T47D (cell line): ENCODE data around the gene ACBD3.

Experiments used
- DNase-seq, 2 experiments: peaks; one replicate each; pipeline versions ENCODE4 v3.0.0 to v3.0.0-alpha.2; 2011 to 2012; ENCODE audit warnings: low read depth in 1 of 2, low spot score in 1 of 2
- JUND ChIP-seq: IDR thresholded peaks from 2 replicates; pipeline ENCODE4 v1.6.1; 2012; ENCODE audit warnings: low read depth
- in situ Hi-C: cut with HindIII; loops from 2 replicates; pipeline ENCODE4 v1.10.0; 2016; ENCODE audit warnings: low sequenced_read_pairs, low pct_unique_long_range_greater_than_20kb

The ACBD3 gene

GRCh38 chr1:226186124-226187018 is at the start of gene ACBD3:
TSS of gene ACBD3 (minus strand) at chr1:226186741. CDS start at chr1:226186675, 66 bp downstream.
- in situ Hi-C loops: no loop called here
- peak; percentile 91 for DNase-seq
- no peak for TF ChIP-seq JUND

- no peak for TF ChIP-seq JUND
- in situ Hi-C loops: no loop called here
- no peak for DNase-seq
These were observed 47.3 kb upstream of the ACBD3 start for GRCh38 chr1:226233806-226234205.

- no peak for DNase-seq
- no peak for TF ChIP-seq JUND
- in situ Hi-C loops: no loop called here
These were observed 46.8 kb upstream of the ACBD3 start for GRCh38 chr1:226233293-226233692.

GRCh38 chr1:226226601-226227000 is 40.1 kb upstream of the ACBD3 start:
- no peak for DNase-seq
- in situ Hi-C loops: no loop called here
- no peak for TF ChIP-seq JUND

- no peak for DNase-seq
- TF ChIP-seq JUND: no peak
- in situ Hi-C loops: no loop called here
These were observed 37.3 kb upstream of the ACBD3 start for GRCh38 chr1:226223786-226224244.

- in situ Hi-C loops: no loop called here
- DNase-seq: no peak
- TF ChIP-seq JUND: no peak
These were observed 36.7 kb upstream of the ACBD3 start, which contains the start of gene MIXL1 for GRCh38 chr1:226223157-226223785. TSS of gene MIXL1 (plus strand) at chr1:226223664. CDS start at chr1:226223682, 18 bp downstream.

- no peak for DNase-seq
- in situ Hi-C loops: no loop called here
- no peak for TF ChIP-seq JUND
These were observed 36.1 kb upstream of the ACBD3 start for GRCh38 chr1:226222686-226223085.

- DNase-seq: peak; percentile 52 to 82
- in situ Hi-C loops: no loop called here
- no peak for TF ChIP-seq JUND
These were observed 34.1 kb upstream of the ACBD3 start for GRCh38 chr1:226220473-226221189.

GRCh38 chr1:226217273-226217672 is 30.7 kb upstream of the ACBD3 start:
- TF ChIP-seq JUND: no peak
- in situ Hi-C loops: no loop called here
- no peak for DNase-seq

GRCh38 chr1:226216056-226216455 is 29.5 kb upstream of the ACBD3 start:
- no peak for TF ChIP-seq JUND
- DNase-seq: no peak
- in situ Hi-C loops: no loop called here

GRCh38 chr1:226215239-226215638 is 28.7 kb upstream of the ACBD3 start:
- no peak for DNase-seq
- in situ Hi-C loops: no loop called here
- no peak for TF ChIP-seq JUND

- TF ChIP-seq JUND: no peak
- in situ Hi-C loops: no loop called here
- no peak for DNase-seq
These were observed 26.0 kb upstream of the ACBD3 start for GRCh38 chr1:226212545-226212944.
